ENCODE measurements around the gene S1PR5. TPM values are rescaled to one million over a fixed set of nuclear protein-coding genes. Genes with fewer than 3 reads are reported as not detected.

Gene S1PR5
- total RNA-seq, 2 experiments from 2014 or later: 0.55 to 0.92 TPM

- DNase-seq (no peak), ATAC-seq (ENCODE audit: poor library complexity) (no peak)
- Mint-ChIP-seq H3K9me3 (no peaks in the 10 kb centered on the region), H3K36me3 (ENCODE audit: low read depth) (no peaks in the 10 kb centered on the region), H3K4me3 (no peak overlapping the region), H3K27ac (no peak overlapping the region), H3K27me3 (peaks cover 49% of the 10 kb centered on the region), H3K4me1 (ENCODE audit: low read depth) (peaks cover 24% of the 10 kb centered on the region)
- intact Hi-C loops (cut with DNase I, micrococcal nuclease): no loop called here
- peaks cover 38% of the 10 kb centered on the region for H3K4me1 ChIP-seq (ENCODE audit: insufficient read depth, low read length)
- CTCF ChIA-PET: interaction anchor here (0.7 kb wide), 1 partner anchor 11 kb away, joined by 3 read pairs; no protein-coding TSS in a partner anchor
- POLR2A ChIA-PET: no interaction called here
- H3K9me3 ChIP-seq (ENCODE audit: control insufficient read depth in 1 of 2, insufficient read depth in 1 of 2, low read length in 2 of 2): peaks cover 0 to 22% of the 10 kb centered on the region in 2 experiments
- no peak overlapping the region for H3K27ac ChIP-seq (ENCODE audit: low read depth in 1 of 2, low read length in 2 of 2)
- H3K36me3 ChIP-seq (ENCODE audit: insufficient read depth, low read length): no peaks in the 10 kb centered on the region
- TF ChIP-seq CTCF (IDR thresholded peaks at IDR 0.05): no peak
- no peak overlapping the region for H3K4me3 ChIP-seq (ENCODE audit: low read length)
- peaks cover 45 to 47% of the 10 kb centered on the region in 2 experiments for H3K27me3 ChIP-seq (ENCODE audit: control insufficient read depth in 1 of 2, insufficient read depth in 2 of 2, low read length in 2 of 2)
Measured at GRCh38 chr19:10519421-10519820, 2.2 kb upstream of the S1PR5 start.

DNA sequence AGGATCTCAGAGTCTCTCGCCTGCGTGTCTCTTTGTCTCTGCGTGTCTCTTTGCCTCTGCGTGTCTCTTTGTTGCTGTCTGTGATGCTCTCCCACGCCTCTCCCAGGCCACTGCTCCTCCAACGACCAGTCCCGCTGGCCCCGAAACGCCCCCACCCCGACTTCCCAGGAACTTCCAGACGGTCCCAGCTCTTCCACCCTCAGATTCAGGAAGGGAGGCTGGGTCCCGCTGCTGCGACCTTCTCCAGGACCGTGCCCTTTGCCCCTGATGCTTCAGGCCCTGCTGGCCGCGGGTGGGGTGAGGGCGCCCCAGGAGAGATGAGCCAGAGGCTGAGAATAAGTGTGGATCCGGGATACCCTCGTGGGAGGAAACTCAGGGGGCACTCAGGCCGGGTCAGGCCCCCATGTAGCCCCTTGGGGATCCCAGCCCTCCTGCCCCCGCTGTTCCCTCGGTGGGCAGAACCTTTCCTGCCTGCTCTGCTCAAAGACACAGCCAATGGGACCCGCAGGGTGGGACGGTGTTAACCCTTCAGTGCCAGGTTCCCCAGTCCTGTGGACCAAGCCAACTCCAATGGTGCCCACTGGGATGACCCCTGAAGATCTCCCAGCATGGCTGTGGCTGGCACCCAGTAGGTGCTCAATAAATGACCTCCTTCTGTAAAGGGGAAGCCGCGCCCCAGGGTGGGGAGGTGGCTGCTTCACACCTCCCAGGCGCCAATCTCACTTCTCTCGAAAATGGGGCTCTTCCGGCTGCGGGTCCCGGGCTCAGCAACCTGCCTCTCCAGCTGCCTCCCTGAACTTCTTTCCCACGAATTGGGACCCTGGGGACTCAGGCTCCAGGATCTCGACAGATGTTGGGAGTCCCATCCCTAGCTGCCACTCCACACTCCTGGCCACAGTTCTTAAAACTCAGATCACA is 1.5 kb upstream of the S1PR5 start:
- ATAC-seq (ENCODE audit: poor library complexity) (no peak), DNase-seq (peak in 3 of 14 experiments; percentile 46 to 67 (median 47))
- POLR2A ChIA-PET: no interaction called here
- H3K9me3 Mint-ChIP-seq: no peaks in the 10 kb centered on the region
- peak overlapping the region; percentile 71 for H3K4me3 Mint-ChIP-seq
- H3K4me1 ChIP-seq (ENCODE audit: insufficient read depth, low read length): peaks cover 41% of the 10 kb centered on the region
- TF ChIP-seq CTCF (IDR thresholded peaks at IDR 0.05): no peak
- peaks cover 48% of the 10 kb centered on the region in 2 experiments for H3K27me3 ChIP-seq (ENCODE audit: control insufficient read depth in 1 of 2, insufficient read depth in 2 of 2, low read length in 2 of 2)
- H3K36me3 Mint-ChIP-seq (ENCODE audit: low read depth): no peaks in the 10 kb centered on the region
- no peak overlapping the region for H3K27ac Mint-ChIP-seq
- no peaks in the 10 kb centered on the region for H3K36me3 ChIP-seq (ENCODE audit: insufficient read depth, low read length)
- H3K4me3 ChIP-seq (ENCODE audit: low read length): peak overlapping the region; percentile 49
- H3K9me3 ChIP-seq (ENCODE audit: control insufficient read depth in 1 of 2, insufficient read depth in 1 of 2, low read length in 2 of 2): peaks cover 0 to 22% of the 10 kb centered on the region in 2 experiments
- intact Hi-C loops (cut with DNase I, micrococcal nuclease): no loop called here
- CTCF ChIA-PET: no interaction called here
- peaks cover 24% of the 10 kb centered on the region for H3K4me1 Mint-ChIP-seq (ENCODE audit: low read depth)
- H3K27me3 Mint-ChIP-seq: peaks cover 55% of the 10 kb centered on the region
- H3K27ac ChIP-seq (ENCODE audit: low read depth in 1 of 2, low read length in 2 of 2): no peak overlapping the region

DNA sequence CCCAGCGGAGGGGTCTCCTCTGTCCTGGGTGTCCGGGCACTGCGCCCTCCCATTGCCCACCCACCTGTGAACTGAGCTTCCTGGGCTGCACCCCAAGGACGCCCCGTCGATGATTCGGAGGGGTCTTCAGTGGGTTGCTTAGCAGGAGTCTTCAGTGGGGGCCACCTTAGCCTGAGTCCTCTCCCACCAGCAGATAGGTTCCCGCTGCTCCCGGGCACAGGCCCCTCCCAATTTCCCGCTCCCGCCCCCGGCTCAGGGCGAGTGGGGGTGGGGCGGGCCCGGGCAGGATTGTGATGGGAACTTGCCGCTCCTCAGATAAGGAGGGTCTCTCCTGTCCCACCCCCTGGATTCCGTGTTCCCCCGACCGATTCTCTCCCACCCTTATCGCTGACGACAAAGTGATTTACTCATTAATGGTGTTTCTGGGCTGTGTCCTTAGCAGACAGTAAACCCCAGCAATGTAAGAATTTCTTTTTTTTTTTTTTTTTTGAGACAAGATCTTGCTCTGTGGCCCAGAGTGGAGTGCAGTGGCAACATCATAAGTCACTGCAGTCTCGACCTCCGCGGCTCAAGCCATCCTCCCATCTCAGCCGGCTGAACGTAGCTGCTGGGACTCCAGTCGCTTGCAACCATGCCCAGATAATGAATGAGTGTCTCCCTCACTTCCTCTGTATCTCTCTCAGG is 655 bp upstream of the S1PR5 start:
- Histone ChIP-seq H3K27me3 (ENCODE audit: control insufficient read depth in 1 of 2, insufficient read depth in 2 of 2, low read length in 2 of 2) (peaks cover 54 to 56% of the 10 kb centered on the region in 2 experiments), H3K36me3 (ENCODE audit: insufficient read depth, low read length) (no peaks in the 10 kb centered on the region), H3K9me3 (ENCODE audit: control insufficient read depth in 1 of 2, insufficient read depth in 1 of 2, low read length in 2 of 2) (peaks cover 0 to 22% of the 10 kb centered on the region in 2 experiments), H3K27ac (ENCODE audit: low read depth in 1 of 2, low read length in 2 of 2) (no peak overlapping the region), H3K4me3 (ENCODE audit: low read length) (peak overlapping the region; percentile 49), H3K4me1 (ENCODE audit: insufficient read depth, low read length) (peaks cover 38% of the 10 kb centered on the region)
- no peak for TF ChIP-seq CTCF (IDR thresholded peaks at IDR 0.05)
- CTCF ChIA-PET: no interaction called here
- no peak overlapping the region for H3K27ac Mint-ChIP-seq
- peak in 4 of 14 experiments; percentile 34 to 66 (median 48) for DNase-seq
- intact Hi-C loops (cut with DNase I, micrococcal nuclease): no loop called here
- no peaks in the 10 kb centered on the region for H3K9me3 Mint-ChIP-seq
- peak; percentile 52 for ATAC-seq (ENCODE audit: poor library complexity)
- H3K4me3 Mint-ChIP-seq: peak overlapping the region; percentile 71
- H3K36me3 Mint-ChIP-seq (ENCODE audit: low read depth): no peaks in the 10 kb centered on the region
- H3K27me3 Mint-ChIP-seq: peaks cover 63% of the 10 kb centered on the region
- H3K4me1 Mint-ChIP-seq (ENCODE audit: low read depth): peaks cover 31% of the 10 kb centered on the region
- POLR2A ChIA-PET: no interaction called here

All from CD4-positive, alpha-beta T cell (primary cell).